ENCODE results near the gene MYO1G.

Gene MYO1G

DNA sequence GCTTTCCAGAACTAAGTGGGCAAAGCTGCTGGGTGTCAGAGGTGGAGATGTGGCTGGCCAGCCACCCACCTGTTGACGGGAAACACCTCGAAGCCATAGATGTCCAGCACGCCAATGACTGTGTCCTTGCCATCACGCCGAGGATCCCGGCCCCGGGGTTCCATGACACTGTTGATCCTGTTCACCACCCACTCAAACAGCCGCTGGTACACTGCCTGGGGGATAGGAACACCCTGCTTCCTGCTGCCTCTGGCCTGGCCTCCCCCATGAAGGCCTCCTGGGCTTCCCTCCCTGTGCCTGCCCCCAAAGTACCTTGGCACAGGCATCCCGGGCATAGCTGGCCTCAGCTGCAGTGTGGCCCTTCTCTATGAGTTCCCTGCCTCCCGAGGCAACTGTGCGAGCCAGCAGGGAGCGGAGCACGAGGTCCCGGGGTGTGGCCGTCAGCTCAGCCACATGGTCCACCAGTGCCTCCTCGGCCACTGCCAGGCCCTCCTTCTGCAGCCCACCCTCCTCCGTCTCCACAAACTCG, 8.2 kb downstream of the MYO1G start:
- TF ChIP-seq ESRRG (CRISPR knock-in tag; IDR thresholded peaks at IDR 0.05) (no peak), RARB (CRISPR knock-in tag; IDR thresholded peaks at IDR 0.05) (no peak), GLIS3 (CRISPR knock-in tag; IDR thresholded peaks at IDR 0.05) (no peak), ZNF70 (CRISPR knock-in tag; IDR thresholded peaks at IDR 0.05) (no peak), ZNF565 (CRISPR knock-in tag; conservative IDR thresholded peaks at IDR 0.05; ENCODE audit: low read depth) (no peak)
- TF ChIP-seq, protein P1, sequence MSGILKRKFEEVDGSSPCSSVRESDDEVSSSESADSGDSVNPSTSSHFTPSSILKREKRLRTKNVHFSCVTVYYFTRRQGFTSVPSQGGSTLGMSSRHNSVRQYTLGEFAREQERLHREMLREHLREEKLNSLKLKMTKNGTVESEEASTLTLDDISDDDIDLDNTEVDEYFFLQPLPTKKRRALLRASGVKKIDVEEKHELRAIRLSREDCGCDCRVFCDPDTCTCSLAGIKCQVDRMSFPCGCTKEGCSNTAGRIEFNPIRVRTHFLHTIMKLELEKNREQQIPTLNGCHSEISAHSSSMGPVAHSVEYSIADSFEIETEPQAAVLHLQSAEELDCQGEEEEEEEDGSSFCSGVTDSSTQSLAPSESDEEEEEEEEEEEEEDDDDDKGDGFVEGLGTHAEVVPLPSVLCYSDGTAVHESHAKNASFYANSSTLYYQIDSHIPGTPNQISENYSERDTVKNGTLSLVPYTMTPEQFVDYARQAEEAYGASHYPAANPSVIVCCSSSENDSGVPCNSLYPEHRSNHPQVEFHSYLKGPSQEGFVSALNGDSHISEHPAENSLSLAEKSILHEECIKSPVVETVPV (CRISPR knock-in tag; IDR thresholded peaks at IDR 0.05) = no peak
- no peak for ATAC-seq

DNA sequence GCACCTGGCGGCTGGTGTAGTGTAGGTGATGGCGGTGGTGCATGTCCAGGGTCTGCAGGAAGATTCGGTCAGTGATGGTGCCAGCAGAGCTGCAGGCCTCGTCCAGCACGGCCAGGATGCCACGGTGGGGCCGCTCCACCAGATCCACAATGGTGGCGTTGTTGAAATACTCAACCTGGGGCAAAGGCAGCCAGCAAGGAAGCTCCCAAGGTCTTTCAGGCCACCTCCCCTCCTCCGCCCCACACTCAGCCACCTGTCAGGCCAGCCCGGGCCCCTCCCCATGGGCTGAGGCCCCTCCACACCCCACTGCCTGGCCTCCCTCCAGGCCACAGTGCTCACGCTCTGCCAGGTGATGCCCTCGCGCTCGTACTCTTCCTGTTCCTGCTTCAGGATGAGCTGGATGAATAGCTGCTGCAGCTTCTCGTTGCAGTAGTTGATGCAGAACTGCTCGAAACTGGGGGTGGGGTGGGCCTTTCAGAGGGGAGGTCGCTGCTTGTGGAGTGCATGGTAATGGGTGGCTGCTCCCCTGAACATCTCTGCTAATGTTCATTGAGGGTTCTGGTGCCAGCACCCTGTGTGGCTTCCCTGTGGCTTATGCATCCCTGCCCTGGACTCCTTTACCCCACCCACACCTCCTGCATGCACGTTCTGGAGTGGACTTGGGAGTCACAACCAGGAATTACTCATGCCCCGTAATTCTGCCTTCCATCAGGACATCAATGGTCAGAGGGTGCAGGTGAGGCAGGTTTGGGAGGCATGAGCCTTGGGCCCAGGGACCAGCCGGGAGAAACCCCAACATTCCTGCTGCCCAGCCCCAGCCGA, 8.9 kb downstream of the MYO1G start:
- TF ChIP-seq ESRRG (CRISPR knock-in tag; IDR thresholded peaks at IDR 0.05) = no peak
- no peak for TF ChIP-seq GLIS3 (CRISPR knock-in tag; IDR thresholded peaks at IDR 0.05)
- no peak for TF ChIP-seq OSR1 (CRISPR knock-in tag; IDR thresholded peaks at IDR 0.05)
- no peak for TF ChIP-seq RARB (CRISPR knock-in tag; IDR thresholded peaks at IDR 0.05)
- no peak for TF ChIP-seq ZC3H10 (CRISPR knock-in tag; IDR thresholded peaks at IDR 0.05)
- TF ChIP-seq TCF4 (CRISPR knock-in tag; IDR thresholded peaks at IDR 0.05; ENCODE audit: borderline replicate concordance) = no peak
- no peak for TF ChIP-seq TOX (CRISPR knock-in tag; IDR thresholded peaks at IDR 0.05; ENCODE audit: borderline replicate concordance)
- no peak for TF ChIP-seq ZNF565 (CRISPR knock-in tag; conservative IDR thresholded peaks at IDR 0.05; ENCODE audit: low read depth)
- TF ChIP-seq BACH2 (CRISPR knock-in tag; IDR thresholded peaks at IDR 0.05; ENCODE audit: borderline replicate concordance) = no peak
- ATAC-seq = no peak

DNA sequence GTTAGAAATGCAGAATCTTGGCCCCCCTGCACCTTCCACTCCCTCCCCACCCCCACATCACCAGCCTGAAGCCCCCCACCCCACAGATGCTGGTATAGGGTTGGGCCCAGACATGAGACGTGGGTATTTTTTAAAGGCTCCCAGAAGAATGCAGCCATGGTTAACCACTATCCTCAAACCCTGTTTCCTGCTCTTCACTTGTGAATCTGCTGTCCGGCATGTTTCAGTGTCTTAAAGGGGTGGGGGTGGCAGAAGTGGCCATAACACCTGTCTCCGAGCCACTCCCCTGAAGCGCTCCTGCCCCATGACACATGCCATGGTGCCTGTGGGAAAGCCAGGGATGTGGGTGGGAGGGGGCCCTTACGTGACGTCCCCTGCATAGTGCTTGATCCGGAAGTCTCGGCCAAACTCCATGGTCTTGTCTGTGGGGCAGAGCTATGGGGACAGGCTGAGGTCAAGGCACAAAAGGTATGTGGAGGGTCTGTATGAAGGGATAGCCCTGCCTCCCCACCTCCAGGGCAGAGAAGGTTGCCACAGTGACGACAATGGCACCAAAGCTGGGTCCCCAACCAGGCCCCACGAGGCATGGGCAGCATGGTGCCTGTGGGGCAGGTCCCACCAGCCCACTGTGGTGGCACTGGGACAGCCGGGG, 9.6 kb downstream of the MYO1G start:
- TF ChIP-seq TCF4 (CRISPR knock-in tag; IDR thresholded peaks at IDR 0.05; ENCODE audit: borderline replicate concordance) = no peak
- TF ChIP-seq ARNTL (CRISPR knock-in tag; IDR thresholded peaks at IDR 0.05; ENCODE audit: borderline replicate concordance, low read depth) = no peak
- TF ChIP-seq OSR1 (CRISPR knock-in tag; IDR thresholded peaks at IDR 0.05) = no peak
- no peak for TF ChIP-seq GLIS3 (CRISPR knock-in tag; IDR thresholded peaks at IDR 0.05)
- TF ChIP-seq POU6F1 (CRISPR knock-in tag; IDR thresholded peaks at IDR 0.05; ENCODE audit: borderline replicate concordance, low read depth) = no peak
- TF ChIP-seq ISL1 (CRISPR knock-in tag; IDR thresholded peaks at IDR 0.05) = no peak
- no peak for TF ChIP-seq ZFP30 (CRISPR knock-in tag; IDR thresholded peaks at IDR 0.05)
- TF ChIP-seq BACH2 (CRISPR knock-in tag; IDR thresholded peaks at IDR 0.05; ENCODE audit: borderline replicate concordance) = no peak
- TF ChIP-seq SNAI2 (CRISPR knock-in tag; IDR thresholded peaks at IDR 0.05) = no peak
- no peak for TF ChIP-seq TSHZ2 (CRISPR knock-in tag; IDR thresholded peaks at IDR 0.05)
- TF ChIP-seq ESRRG (CRISPR knock-in tag; IDR thresholded peaks at IDR 0.05) = no peak
- TF ChIP-seq ZNF70 (CRISPR knock-in tag; IDR thresholded peaks at IDR 0.05) = no peak
- no peak for TF ChIP-seq ZNF565 (CRISPR knock-in tag; conservative IDR thresholded peaks at IDR 0.05; ENCODE audit: low read depth)
- TF ChIP-seq, protein P1 (CRISPR knock-in tag; IDR thresholded peaks at IDR 0.05) = no peak
- TF ChIP-seq ZC3H10 (CRISPR knock-in tag; IDR thresholded peaks at IDR 0.05) = no peak
- no peak for ATAC-seq

Measured in SK-N-SH treated with all-trans-retinoic acid at 6 μM for 48 hours (cell line).